NCI-H187 treated with DMSO at 0.1 percent for 48 hours (cell line): ENCODE results near the gene TIMM44.
"Not testable (repeated sequence)": the region's sequence is repeated elsewhere in the genome, so short reads cannot be mapped to it uniquely, and the experiment has no call there.

Experiments
- DNase-seq: peaks from one replicate; lab custom pipeline; 2025; lab: John Stamatoyannopoulos, UW

Gene TIMM44

GRCh38 chr19:7900401-7900870, 43.0 kb downstream of the TIMM44 start:
- no peak for DNase-seq

DNA sequence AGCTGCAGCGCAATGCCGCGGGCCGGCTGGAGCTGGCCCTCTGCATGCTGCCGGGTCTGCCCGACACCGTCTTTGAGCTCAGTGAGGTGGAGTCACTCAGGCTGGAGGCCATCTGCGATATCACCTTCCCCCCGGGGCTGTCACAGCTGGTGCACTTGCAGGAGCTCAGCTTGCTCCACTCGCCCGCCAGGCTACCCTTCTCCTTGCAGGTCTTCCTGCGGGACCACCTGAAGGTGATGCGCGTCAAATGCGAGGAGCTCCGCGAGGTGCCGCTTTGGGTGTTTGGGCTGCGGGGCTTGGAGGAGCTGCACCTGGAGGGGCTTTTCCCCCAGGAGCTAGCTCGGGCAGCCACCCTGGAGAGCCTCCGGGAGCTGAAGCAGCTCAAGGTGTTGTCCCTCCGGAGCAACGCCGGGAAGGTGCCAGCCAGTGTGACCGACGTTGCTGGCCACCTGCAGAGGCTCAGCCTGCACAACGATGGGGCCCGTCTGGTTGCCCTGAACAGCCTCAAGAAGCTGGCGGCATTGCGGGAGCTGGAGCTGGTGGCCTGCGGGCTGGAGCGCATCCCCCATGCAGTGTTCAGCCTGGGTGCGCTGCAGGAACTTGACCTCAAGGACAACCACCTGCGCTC, 43.6 kb downstream of the TIMM44 start:
- DNase-seq: no peak

- no peak for DNase-seq
These were observed 44.5 kb downstream of the TIMM44 start for GRCh38 chr19:7898967-7899366.

DNA sequence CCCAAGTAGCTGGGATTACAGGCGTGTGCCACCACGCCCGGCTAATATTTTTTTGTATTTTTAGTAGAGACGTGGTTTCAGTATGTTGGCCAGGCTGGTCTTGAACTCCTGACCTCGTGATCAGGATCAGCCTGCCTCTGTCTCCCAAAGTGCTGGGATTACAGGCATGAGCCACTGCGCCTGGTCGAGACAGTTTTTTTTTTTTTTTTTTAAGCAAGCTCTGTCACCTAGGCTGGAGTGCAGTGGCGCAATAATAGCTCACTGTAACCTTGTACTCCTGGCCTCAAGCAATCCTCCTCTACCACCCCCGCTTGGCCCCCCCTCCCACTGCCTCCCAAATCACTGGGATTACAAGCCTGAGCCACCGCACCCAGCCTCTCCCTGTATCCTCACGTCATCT, 46.2 kb downstream of the TIMM44 start:
- no peak for DNase-seq

GRCh38 chr19:7895565-7895964, 47.9 kb downstream of the TIMM44 start:
- no peak for DNase-seq

- no peak for DNase-seq
These were observed 48.7 kb downstream of the TIMM44 start for GRCh38 chr19:7894612-7895309.

DNA sequence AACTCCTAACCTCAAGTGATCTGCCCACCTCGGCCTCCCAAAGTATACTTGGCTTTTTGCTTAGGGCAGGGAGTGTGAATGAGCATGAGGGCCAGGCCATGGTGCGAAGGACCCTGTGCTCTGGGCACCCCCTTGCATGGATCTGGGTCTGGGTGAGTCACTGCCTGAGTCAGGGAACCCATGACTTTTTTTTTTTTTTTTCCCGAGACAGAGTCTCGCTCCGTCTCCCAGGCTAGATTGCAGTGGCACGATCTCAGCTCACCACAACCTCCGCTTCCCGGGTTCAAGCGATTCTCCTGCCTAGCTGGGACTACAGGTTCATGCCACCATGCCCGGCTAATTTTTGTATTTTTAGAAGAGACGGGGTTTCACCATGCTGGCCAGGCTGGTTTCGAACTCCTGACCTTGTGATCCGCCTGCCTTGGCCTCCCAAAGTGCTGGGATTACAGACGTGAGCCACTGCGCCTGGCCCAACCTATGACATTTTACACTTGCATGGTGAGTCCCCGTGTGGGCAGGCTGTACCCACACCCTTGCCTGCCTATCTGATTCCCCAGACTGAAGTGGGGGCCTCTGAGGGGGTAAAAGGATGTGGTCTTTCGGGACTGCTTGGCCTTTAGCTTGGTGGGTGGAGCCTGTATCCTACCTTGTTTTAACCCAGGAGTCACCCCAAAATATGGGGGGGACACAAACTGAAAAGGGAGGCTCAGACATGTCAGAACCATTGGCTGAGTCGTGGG, 49.9 kb downstream of the TIMM44 start:
- not testable (repeated sequence) for DNase-seq

DNA sequence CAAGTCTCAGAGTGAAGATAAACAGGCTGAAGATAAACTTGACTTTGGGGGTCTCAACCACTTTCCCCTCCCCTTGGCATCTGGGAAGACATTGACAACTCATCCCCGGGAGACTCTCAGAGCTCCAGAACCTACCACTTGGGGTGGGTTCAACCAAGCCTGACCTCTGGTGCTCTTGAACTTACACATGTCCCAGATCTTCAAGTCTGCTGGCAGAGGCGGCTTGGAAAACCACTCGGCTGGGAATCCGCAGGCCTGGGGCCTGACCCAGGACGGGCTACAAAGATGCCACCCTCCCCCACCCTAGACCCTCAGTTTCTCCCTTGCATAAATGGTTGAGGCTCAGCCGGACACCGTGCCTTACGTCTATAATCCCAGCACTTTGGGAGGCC, 54.6 kb downstream of the TIMM44 start:
- no peak for DNase-seq

- DNase-seq: no peak
These were observed 55.2 kb downstream of the TIMM44 start, which contains the start of gene LRRC8E for GRCh38 chr19:7888145-7888825. LRRC8E (plus strand) TSS chr19:7888510; CDS start chr19:7895604, 7,094 bp downstream.

DNA sequence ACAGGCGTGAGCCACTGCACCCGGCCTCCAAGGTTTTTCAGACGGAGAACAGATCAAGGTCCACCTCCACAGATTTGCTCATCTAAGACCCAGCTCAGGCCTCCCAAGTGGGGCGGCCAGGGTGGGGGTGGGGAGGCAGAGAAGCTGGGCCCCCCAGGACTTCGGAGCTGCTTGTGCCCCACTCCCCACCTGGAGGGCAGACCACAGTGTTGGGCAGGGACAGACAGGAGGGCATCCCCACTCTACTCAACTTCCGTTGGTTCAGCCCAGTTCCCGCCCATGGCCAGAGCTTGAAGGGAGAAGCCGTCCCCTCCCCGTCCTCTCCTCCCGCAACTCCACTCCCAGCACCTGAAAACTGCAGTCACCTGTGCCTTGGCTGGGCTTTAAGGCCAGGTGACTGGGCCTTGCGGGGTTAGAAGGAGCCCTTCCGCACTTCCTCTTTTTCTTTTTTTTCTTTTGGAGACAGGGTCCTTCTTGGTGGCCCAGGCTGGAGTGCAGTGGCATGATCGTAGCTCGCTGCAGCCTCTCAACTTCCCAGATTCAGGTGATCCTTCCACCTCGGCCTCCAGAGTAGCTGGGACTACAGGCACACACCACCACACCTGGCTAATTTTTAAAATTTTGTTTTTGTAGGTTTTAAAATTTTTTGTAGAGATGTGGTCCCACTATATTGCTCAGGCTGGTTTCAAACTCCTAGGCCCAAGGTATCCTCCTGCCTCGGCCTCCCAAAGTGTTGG, 55.9 kb downstream of the TIMM44 start:
- DNase-seq: no peak

- no peak for DNase-seq
These were observed 57.6 kb downstream of the TIMM44 start for GRCh38 chr19:7885818-7886217.

- no peak for DNase-seq
These were observed 59.5 kb downstream of the TIMM44 start for GRCh38 chr19:7883796-7884570.

- no peak for DNase-seq
These were observed 60.4 kb downstream of the TIMM44 start for GRCh38 chr19:7883105-7883504.

DNA sequence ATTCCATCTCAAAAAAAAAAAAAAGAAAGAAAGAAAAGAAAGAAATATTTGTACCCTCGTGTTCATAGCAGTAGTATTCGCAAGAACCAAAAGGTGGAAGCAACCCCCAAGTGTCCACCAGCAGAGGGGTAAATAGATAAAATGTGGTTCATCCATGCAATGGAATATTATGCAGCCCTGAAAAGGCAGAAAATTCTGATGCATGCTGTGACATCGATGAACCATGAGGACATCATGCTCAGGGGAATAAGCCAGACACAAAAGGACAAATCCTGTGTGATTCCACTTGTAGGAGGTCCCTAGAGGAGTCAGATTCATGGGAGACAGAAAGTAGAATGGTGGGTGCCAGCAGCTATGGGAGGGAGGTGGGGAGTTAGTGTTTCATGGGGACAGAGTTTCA, 61.6 kb downstream of the TIMM44 start:
- no peak for DNase-seq

- no peak for DNase-seq
These were observed 63.6 kb downstream of the TIMM44 start for GRCh38 chr19:7879836-7880235.

- DNase-seq: no peak
These were observed 64.2 kb downstream of the TIMM44 start for GRCh38 chr19:7879111-7879807.

GRCh38 chr19:7877249-7877836, 66.1 kb downstream of the TIMM44 start:
- DNase-seq: no peak
